ENCODE measurements around the gene ULK2. TPM values are rescaled to one million over a fixed set of nuclear protein-coding genes. Genes with fewer than 3 reads are reported as not detected.

The ULK2 gene
- total and polyA plus RNA-seq, 10 of the 15 experiments (the other 5 are each of a cell fraction or from before 2014, with no cell fraction given): 0.29 to 5.3 (median 1.6) TPM

GRCh38 chr17:19747829-19748806, 119.6 kb downstream of the ULK2 start, which contains the start of gene ALDH3A1:
TSS of gene ALDH3A1 (minus strand) at chr17:19748298. CDS start at chr17:19745129, 3,169 bp downstream.
- Histone ChIP-seq H3K36me3 (ENCODE audit: control insufficient read depth in 2 of 2, insufficient read depth in 2 of 2, low read length in 1 of 2) (no peaks in the 10 kb centered on the region), H3K27me3 (replicated peaks in 1 of 2; ENCODE audit: control insufficient read depth in 2 of 2, insufficient read depth in 2 of 2, low read length in 1 of 2) (no peaks in the 10 kb centered on the region), H3K4me2 (ENCODE audit: control insufficient read depth, insufficient read depth) (no peak within 1 kb of the TSS), H3K9ac (ENCODE audit: control insufficient read depth, insufficient read depth, low read length) (no peak within 1 kb of the TSS), H3K4me3 (no peak within 1 kb of the TSS), H3K4me1 (ENCODE audit: control insufficient read depth, insufficient read depth, low read length) (peaks cover 15% of the 10 kb centered on the region), H2AFZ (ENCODE audit: control insufficient read depth, low read depth, low read length) (no peak within 1 kb of the TSS), H3K9me3 (replicated peaks; ENCODE audit: control insufficient read depth, insufficient read depth, low read length) (no peaks in the 10 kb centered on the region), H4K20me1 (ENCODE audit: control insufficient read depth, insufficient read depth) (no peaks in the 10 kb centered on the region), H3K79me2 (ENCODE audit: control insufficient read depth, insufficient read depth, low read length) (no peaks in the 10 kb centered on the region), H3K27ac (ENCODE audit: control insufficient read depth, insufficient read depth) (no peak within 1 kb of the TSS)
- RAD21 ChIA-PET (ENCODE audit: unreplicated experiment): no interaction called here
- 48% methylated on average over 24 of the region's 25 CpGs for WGBS (ENCODE audit: insufficient coverage, insufficient replicate concordance, low lambda C conversion rate, missing lambda C conversion rate)
- SMC1A ChIA-PET (ENCODE audit: uncharacterized antibody, unreplicated experiment): no interaction called here
- intact Hi-C loops (cut with micrococcal nuclease; ENCODE audit: unreplicated experiment) (no loop called here), in situ Hi-C loops (cut with MboI) (no loop called here)
- TF ChIP-seq NRF1 (conservative IDR thresholded peaks at IDR 0.05; ENCODE audit: low read depth, low read length): no peak
- TF ChIP-seq TCF12 (IDR thresholded peaks at IDR 0.05; ENCODE audit: low read depth, low read length): no peak
- no peak for TF ChIP-seq GABPA (IDR thresholded peaks at IDR 0.05; ENCODE audit: low read depth)
- TF ChIP-seq MYC (IDR thresholded peaks at IDR 0.05; ENCODE audit: insufficient read depth, insufficient read length, insufficient replicate concordance, low read length, severe bottlenecking): no peak
- TF ChIP-seq TAF1 (IDR thresholded peaks at IDR 0.05; ENCODE audit: borderline replicate concordance, low read depth, low read length): no peak
- TF ChIP-seq ZNF592 (IDR thresholded peaks at IDR 0.05): no peak
- TF ChIP-seq, protein P1, sequence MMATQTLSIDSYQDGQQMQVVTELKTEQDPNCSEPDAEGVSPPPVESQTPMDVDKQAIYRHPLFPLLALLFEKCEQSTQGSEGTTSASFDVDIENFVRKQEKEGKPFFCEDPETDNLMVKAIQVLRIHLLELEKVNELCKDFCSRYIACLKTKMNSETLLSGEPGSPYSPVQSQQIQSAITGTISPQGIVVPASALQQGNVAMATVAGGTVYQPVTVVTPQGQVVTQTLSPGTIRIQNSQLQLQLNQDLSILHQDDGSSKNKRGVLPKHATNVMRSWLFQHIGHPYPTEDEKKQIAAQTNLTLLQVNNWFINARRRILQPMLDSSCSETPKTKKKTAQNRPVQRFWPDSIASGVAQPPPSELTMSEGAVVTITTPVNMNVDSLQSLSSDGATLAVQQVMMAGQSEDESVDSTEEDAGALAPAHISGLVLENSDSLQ (IDR thresholded peaks at IDR 0.05): no peak
- ATAC-seq (no peak), DNase-seq (ENCODE audit: low read depth, low spot score) (no peak), FAIRE-seq (no peak)
- BruUV-seq (replicated peaks): no TSS peak
- POLR2A ChIA-PET: no interaction called here
- CTCF ChIA-PET: no interaction called here
